HG03159 (cell line): ENCODE data around the gene SLC38A4.

Experiments used
- ATAC-seq: cut with Tn5 transposase; IDR thresholded peaks from one replicate; pipeline ENCODE4 v1.9.1; 2021; ENCODE audit warnings: mild to moderate bottlenecking, moderate library complexity; ENCODE audit not compliant: unreplicated experiment

SLC38A4 gene

GRCh38 chr12:46818642-46819041 is 7.2 kb downstream of the SLC38A4 start:
- ATAC-seq, result no peak

GRCh38 chr12:46815809-46816208 is 10.0 kb downstream of the SLC38A4 start:
- ATAC-seq, result no peak

DNA sequence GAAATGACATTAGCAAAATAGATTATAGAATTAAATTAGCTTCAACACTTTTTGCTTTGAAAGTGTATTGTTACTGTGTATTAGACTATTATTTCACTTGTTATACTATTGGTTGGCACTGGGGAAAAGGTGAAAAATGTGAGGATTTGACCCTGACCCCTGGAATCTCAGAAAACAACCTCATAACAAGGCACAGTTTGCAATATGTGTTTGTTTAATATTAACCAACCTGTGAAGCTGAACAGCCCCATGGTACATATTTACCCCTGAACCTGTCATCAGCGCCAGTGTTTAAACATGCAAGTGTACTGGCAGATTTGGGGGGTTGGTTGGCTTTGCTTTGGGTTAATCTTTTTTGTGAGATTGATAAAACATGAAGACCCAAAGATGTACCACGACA is 11.7 kb downstream of the SLC38A4 start:
- ATAC-seq, result no peak

GRCh38 chr12:46811185-46811584 is 14.6 kb downstream of the SLC38A4 start:
- no peak for ATAC-seq

DNA sequence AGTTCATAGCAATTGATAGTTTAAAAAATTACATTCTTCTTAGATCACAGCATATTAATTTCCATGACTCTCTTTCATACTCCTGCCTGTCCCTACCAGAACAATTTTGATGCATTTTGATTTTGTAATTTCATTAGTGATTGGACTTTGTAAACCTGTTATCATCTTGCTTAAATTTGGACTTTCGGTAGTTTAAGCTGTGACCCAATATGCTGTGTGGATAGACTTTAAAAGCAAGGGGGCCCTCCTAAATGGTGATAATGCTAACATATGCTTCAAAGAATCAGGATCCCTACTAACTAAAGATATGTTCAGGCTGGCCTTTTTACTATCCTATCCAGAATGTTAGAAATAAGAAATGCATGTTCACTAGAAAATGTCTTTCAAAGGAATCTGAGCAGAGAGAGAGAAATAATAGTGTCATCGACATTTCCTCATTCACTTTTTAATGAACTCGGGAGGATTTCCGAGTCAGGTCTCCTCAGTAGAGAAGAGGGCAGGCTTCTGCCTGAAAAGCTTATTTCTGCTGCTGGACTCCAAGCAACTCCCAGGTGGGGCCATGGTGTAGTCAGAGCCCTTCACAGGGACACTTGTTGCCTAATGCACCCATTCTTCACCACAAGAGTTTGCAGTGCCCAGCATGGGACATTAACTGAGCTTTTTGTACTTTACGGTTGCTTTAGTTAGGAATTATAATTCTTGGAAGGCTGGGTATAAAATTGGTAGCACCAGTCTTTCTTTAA is 16.7 kb downstream of the SLC38A4 start:
- no peak for ATAC-seq

- ATAC-seq, result no peak
Measured at GRCh38 chr12:46808317-46808716, 17.5 kb downstream of the SLC38A4 start.

- no peak for ATAC-seq
Measured at GRCh38 chr12:46804054-46804453, 21.7 kb downstream of the SLC38A4 start.

- no peak for ATAC-seq
Measured at GRCh38 chr12:46803517-46803916, 22.3 kb downstream of the SLC38A4 start.

DNA sequence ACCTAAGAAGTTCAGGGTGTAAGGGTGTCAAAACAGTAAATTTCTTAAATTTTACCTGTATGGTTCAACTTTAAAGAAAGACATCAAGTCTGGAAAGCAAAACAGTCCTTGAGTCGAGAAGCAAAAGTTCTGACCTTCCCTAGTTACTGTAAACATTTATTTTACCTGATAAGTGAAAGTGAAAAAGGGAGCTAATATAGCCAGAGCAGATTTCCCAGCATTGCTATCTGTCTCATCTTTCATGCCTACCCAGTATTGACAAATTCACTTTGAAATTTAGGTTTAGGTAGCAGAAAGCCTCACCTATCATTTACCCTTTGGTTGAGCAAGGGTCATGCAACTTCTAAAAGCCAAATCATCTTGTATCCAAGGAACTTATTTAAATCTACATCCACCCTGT is 24.5 kb downstream of the SLC38A4 start:
- ATAC-seq, result no peak

DNA sequence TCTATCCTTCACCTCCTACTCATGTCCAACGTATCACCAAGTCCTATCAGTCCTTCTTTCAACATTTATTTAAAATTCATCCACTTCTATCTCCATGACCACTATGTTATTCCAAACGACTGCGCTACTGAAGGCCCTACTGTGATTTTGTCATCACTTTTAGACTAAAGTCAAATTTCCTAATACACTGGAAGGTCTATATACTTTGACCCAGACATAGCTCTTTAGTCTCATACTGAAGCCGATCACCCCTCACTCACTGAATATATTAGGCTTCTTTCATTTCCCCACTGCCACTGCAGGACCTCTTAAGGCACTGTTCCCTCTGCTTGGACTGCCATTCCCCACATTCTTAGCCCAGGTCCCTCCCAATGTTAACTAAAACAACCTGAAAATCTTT is 25.6 kb downstream of the SLC38A4 start:
- no peak for ATAC-seq

- ATAC-seq, result no peak
Measured at GRCh38 chr12:46798648-46799047, 27.1 kb downstream of the SLC38A4 start.

GRCh38 chr12:46798056-46798455 is 27.7 kb downstream of the SLC38A4 start:
- ATAC-seq, result no peak

DNA sequence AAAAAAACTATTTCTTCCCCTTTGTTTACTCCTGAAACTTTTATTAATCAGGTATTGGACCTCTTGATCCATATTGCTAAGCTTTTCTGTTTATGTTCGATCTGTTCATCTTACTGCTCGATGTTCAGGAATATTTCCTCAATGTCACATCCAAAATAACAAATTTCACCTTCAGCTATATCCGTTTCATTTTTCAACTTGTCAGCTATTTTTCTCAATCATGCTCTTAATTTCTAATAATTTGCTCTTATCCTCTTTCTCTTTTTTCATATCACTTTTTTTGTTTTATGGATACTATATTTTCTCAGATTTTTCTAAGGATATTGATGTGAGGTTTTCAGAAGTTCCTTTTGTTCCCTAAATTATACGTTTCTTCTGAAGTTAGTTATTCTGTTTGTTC is 29.8 kb downstream of the SLC38A4 start:
- no peak for ATAC-seq

- ATAC-seq, result peak; percentile 76
Measured at GRCh38 chr12:46794593-46795190, 31.1 kb downstream of the SLC38A4 start.

- no peak for ATAC-seq
Measured at GRCh38 chr12:46792925-46793324, 32.9 kb downstream of the SLC38A4 start.

GRCh38 chr12:46790066-46790465 is 35.7 kb downstream of the SLC38A4 start:
- ATAC-seq, result no peak

DNA sequence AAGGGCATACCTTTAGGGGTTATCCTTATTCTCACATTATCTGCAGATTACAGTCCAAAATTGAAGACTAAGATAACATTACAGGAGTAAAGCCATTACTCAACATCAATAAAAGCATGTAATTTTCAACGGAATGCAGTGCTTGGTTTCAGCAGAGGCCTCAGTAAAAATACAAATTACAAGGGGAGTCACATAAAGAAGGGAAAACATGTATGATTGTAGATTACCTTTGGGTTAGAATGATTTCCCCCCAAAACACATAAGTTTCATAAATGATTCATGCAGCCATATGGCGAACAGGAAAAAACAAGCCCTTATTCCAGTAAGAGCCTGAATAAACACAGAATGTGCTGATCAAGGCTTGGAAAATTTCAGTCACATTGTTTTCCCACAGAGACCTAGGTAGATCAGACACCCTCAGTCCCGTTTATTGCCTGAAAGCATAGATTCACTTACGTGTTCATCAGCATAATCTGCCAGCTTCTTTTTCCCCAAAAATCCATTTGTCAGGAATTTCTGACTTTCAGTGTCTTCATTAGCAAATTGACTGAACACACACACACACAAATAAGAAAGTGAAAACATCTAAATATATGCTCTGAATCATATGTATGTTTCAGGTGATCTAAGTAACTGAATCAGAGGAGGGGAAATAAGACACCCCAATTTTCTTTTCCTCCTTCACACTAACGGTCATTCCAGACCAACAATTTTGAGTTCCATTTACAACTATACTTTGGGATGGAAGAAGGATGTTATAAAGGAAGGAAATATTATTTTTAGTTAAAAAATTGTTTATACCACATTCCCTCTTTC is 37.5 kb downstream of the SLC38A4 start:
- ATAC-seq, result no peak

- no peak for ATAC-seq
Measured at GRCh38 chr12:46787496-46788055, 38.2 kb downstream of the SLC38A4 start.

- no peak for ATAC-seq
Measured at GRCh38 chr12:46786774-46787173, 39.0 kb downstream of the SLC38A4 start.

DNA sequence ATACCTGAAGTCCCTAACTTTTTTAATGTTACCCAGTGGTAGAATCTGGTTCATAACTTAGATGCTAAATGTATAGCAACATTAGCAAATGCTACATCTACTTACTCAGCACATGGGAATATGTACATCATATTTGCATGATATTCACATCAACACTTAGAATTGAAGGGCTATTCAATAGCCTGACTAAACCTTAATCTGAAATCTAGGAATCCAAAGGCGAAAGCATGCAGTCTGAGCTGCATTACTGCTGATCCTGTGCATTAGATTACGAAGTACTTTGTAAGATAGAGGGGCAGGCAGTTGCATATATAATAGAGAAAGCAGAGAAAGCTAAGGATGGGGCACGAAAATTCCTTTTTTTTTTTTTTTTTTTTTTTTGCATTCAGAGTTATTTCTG is 40.4 kb downstream of the SLC38A4 start:
- ATAC-seq, result no peak

GRCh38 chr12:46783871-46784270 is 41.9 kb downstream of the SLC38A4 start:
- no peak for ATAC-seq

GRCh38 chr12:46779879-46780278 is 45.9 kb downstream of the SLC38A4 start:
- ATAC-seq, result no peak
